Measurements from ENCODE around the gene CLP1.
A peak's percentile ranks its signal among the peaks of the same experiment; 100 is the strongest.
"Not testable (repeated sequence)": the region's sequence is repeated elsewhere in the genome, so short reads cannot be mapped to it uniquely, and the experiment has no call there.

CLP1 gene

DNA sequence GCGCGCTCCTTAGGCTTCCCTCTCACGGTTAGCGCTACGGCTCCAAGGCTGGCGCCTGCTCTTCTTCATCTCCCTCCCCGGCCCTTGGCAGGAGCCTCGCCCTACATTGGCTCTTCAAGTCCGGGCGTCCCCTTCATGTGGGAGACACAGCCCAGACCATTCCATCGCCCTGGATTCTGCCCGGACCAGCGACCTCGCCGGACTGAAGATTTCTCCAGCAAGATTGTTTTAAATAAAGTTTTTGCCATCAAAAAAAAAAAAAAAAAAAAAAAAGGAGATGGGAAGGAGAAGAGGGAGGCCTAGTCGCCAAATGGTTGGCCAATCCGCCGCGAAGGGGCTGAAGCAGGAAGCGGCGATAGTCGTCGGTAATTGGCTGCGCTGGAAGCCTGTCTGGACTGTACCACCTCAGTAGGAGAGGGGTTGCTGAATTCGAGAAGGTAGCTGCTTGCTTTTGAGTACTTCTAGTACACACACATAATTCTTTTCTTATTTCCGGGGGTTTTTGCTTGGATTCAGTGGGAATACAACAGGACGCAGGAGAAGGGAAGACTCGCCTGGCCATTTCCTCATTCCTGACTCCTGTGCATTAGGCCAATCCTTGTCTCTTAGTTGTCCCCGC, 9.7 kb downstream of the CLP1 start:
- DNase-seq, result peak; percentile 93

DNA sequence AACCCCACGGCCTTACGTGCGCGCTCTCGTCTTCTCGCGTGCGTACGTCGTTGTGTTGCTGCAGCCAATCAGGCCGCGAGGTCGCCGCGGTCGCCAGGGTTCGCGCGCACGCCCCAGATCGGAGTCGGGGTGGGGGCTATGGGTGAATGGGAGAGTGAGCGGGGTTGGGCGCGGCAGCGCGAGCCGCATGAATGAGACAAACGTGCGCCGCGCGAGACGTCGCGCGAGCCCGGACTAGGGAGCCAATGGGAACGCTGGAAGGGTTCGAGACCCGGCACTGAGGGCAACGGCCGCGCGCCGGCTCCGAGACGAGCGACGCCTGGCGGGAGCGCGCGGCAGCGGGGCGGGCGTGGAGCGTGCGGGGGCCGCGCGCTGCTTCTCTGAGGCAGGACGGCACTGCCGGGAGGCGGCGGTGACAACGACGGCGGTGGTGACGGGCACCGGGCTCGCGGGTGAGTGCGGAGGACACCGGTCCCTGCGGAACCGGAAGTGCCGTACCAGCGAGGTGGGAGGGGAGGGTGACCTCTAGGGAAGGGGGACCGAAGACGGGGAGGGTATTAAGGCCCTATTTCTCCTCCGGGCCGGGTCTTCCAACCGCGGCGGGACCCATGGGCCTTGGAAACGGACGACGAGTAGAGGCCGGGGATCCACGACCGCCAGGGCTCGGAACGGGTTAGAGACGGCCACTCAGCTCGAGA, 10.3 kb downstream of the CLP1 start, which contains the start of gene ZDHHC5:
Gene ZDHHC5, plus strand, starts transcription at position 379 of the 698 bp plus-strand sequence. CDS start 4,977 bp downstream, outside the sequence.
- peak; percentile 89 for DNase-seq

DNA sequence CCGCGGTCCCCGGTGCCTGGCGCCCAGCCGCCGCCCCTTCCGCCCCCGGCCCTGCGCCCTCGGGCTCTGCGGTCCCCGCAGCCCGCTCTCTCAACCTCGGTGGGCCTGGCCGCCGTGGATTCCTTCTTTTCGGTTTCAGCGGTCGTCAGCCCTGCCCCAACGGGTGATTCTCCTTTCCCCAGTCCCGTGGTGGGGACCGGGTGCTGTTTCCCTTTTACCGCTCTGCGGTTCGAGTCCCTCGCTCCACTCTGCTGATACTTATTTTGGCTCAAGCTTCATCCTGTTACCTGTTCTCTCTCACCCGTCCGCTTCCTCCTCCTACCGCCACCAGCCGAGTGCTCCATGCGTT, 10.8 kb downstream of the CLP1 start:
- no peak for DNase-seq

DNA sequence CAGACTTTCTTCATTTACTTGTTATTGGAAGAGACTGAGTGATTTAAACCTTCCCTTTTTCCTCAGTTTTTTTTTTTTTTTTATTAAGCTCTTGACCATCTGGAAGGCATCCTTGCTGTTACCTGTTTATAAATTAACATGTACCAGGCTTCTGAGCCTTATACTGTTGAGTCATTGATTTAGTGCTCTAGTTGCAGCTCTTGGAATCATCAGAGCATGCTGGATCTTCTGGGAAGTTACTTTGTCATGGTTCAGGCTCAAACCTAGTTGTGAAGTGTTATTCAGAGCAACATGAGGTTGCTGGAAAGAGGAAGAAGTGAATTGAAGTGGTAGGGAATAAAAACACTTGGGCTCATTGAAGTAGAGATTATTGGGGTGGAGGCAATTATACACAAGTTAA, 16.7 kb downstream of the CLP1 start:
- no peak for DNase-seq

DNA sequence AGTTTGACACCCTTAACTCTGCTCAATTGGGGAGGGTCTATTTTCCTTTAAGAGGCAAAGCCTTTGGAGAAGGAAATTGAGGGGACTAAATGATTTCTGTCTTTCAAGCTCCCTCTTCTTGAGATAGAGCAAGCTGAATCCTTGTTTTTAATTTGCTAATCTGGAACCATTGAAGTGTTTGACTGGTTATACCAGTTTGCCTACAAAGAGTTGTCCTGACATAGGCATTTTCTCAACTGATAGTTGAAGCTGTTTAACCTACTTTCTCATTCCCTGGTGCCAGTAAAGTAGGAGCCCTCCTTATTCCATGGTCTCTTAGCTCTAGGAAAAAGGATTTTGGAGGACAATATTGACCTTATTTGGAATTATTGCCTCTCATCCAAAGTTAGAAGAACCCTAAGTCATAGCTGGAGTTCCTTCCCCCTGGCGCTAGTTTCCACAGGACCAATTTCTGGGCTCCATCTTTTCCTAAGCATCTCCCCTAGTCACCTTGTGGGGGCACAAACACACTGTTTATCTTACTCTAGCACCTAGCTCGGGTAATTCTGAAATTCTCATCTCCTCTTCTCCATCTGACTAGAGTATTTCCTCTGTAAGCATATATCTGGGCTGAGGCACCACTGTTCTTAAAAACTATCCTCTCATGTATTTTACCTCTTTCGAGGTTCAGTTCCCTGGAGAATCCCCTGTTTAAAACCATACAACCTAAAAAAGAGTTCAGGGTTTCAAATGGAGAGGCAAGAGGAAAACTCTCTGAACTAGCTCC, 17.8 kb downstream of the CLP1 start:
- no peak for DNase-seq

DNA sequence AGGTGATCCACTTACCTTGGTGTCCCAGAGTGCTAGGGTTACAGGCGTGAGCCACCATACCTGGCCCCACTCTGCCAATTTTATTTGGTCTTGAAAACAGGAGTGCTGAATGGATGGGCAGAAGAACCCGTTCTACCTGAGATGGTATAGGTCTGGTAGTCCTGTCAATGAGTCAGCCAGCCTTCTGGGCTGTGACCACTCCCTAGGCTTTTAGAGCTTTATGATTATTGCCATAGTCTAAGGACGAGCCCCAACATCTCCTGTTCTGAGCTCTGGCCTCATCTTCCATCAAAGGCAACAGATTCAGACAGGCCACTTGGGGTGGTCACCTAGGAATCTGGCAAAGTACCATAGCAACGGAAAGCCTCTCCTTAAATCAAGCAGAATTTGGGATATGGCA, 21.8 kb downstream of the CLP1 start:
- DNase-seq, result no peak

DNA sequence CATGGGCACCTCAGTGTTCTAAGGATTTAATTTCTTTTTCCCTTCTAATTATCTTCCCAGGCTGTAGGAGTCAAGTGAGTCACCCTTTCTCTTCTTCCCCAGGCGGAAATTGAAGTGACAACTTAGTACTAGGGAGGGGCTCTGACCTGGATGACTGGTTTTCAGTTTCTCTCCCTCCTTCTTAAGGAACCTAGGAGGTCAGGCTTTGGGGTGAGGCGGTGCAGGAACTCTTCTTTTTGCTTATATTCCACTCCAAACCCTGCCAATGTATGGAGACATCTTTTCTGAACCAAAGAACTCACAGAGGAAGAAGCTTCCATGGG, 23.0 kb downstream of the CLP1 start:
- DNase-seq, result no peak

DNA sequence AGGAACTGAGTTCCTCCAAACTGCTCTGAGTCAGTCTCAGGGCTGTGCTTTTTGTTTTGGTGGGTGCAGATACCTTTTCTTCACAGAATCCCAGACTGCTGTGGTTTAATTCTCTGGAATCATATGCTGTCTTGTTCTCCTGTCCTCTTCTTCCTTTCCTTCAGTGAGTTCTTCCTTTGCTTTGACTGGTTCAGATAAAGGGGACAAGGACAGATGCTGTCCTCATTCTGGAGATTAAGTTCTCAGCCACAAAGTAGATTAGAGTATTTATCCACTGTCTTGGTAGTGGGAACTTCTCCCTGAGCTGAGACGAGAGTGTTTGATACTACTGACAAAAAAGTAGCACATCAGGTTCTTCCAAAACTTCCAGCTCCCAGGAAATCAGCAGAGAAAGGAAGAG, 23.6 kb downstream of the CLP1 start:
- no peak for DNase-seq

DNA sequence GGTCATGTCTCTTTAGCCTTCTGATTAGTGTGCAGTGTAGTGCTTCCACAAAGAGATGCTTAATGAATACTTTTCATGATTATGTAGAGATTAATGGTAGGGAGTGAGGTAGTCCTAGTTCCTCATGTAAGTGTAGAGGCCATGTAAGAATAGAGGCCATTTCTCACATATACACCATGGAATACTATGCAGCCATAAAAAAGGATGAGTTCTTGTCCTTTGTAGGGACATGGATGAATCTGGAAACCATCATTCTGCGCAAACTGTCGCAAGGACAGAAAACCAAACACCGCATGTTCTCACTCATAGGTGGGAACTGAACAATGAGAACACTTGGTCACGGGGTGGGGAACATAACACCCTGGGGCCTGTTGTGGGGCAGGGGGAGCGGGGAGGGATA, 32.9 kb downstream of the CLP1 start:
- not testable (repeated sequence) for DNase-seq

DNA sequence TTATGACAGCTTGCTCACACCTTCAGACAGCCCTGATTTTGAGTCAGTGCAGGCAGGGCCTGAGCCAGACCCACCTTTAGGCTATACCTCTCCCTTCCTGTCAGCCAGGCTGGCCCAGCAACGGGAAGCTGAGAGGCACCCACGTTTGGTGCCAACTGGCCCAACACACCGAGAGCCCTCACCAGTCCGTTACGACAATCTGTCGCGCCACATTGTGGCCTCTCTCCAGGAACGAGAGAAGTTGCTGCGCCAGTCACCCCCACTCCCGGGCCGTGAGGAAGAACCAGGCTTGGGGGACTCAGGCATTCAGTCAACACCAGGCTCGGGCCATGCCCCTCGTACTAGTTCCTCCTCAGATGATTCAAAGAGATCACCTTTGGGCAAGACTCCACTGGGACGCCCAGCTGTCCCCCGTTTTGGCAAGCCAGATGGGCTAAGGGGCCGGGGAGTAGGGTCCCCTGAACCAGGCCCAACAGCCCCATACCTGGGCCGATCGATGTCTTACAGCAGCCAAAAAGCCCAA, 41.3 kb downstream of the CLP1 start:
- no peak for DNase-seq

DNA sequence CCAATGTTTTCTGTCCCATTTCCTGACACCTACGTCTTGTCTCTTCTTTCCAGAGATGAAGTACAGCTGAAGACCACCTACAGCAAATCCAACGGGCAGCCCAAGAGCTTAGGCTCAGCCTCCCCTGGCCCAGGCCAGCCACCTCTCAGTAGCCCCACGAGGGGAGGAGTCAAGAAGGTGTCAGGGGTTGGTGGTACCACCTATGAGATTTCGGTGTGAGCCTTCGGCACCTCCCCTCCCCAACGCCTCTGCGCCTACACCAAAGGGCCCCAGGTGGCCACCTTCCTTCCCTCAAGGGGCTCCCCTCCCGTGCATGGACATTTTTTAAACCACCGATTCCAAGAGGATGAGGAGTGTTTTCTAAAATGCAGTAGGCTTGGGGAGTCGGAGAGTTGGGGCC, 42.3 kb downstream of the CLP1 start:
- no peak for DNase-seq

DNA sequence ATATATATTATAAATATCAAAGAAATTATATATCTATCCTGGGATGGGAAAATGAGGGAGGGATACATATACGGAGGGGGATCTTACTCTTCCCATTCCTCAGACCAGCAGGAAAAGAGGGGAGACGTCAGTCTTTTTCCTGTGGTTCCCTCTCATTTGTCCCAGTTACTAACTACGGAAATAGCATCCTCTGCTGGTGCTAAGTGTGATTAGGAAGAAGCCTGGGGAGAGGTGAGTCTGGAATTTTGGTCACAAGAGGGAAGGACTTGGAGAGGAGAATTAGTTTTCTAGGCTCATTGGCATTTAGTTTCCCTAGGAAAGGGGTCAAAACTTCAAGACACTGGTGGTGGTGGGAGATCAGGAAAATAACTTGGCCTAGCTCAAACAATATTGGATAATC, 42.9 kb downstream of the CLP1 start:
- no peak for DNase-seq

DNA sequence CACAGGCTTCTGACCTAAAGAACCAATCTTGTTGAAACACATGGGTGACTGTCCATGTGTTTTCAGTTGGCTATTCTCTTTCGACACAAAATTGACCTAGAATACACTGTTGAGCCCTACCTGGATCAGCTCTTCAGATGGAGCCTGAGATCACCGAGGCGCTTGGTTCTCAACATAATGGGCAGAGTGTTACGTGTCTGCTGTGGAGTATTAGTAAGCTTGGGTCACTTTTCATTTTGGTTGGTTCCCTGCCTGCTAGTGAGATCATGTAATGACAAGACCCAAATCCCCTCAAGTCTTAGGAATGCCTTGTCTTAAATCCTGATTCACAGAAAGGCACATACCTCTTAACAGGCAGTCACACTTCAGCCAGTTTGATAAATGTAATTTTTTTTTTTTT, 45.8 kb downstream of the CLP1 start:
- no peak for DNase-seq

DNA sequence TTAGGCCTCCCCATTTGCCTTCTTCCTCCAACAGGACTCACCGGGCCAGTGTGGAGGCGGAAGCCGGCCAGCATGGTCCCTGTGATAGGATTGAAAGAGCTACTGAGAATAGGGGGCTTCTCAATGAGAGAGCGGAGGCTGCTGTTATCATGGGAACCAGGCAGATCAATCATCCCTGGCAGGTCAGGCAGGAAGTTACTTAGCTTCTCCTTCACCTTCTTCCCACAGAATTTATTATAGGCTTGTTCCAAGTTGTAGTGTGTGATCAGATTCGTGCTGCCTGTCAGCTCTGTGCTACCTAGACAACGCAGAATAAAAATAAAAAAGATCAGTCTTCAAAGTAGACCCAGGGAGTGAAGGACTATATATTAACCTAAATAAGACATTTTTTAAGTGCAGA, 47.4 kb downstream of the CLP1 start:
- no peak for DNase-seq

DNA sequence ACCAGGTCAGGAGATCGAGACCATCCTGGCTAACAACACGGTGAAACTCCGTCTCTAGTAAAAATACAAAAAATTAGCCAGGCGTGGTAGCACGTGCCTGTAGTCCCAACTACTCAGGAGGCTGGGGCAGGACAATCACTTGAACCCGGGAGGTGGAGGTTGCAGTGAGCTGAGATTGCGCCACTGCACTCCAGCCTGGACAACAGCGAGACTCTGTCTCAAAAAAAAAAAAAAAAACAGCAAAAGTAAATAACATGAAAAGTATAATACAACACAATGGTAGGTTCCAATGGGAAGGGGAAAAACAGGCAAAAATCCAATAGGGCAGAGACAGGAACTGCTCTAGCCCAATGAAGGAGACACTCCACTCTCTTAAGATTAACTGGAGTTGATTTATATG, 47.9 kb downstream of the CLP1 start:
- not testable (repeated sequence) for DNase-seq

DNA sequence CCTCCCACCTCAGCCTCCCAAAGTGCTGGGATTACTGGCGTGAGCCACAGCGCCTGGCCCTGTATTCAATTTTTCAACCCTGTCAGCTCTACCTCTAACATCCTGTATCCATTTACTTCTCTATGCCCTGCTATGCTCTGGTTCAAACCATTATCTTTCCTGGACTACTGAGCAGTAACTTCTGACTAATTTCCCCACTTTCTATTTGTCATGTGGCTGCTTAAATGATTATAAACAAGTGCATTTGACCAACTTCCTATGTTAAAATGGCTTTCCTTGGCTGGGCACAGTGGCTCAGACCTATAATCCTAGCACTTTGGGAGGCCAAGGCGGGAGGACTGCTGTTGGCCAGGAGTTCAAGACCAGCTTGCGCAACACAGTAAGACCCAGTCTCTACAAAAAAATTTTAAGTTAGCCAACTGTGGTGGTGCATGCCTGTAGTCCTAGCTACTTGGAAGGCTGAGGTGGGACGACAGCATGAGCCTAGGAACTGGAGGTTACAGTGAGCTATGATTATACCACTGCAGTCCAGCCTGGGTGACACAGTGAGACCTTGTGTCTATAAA, 52.3 kb downstream of the CLP1 start:
- DNase-seq, result no peak

All from NCI-H1694 (cell line).